Calu3 (cell line): ENCODE measurements around the gene GPR83. TPM values are rescaled to one million over a fixed set of nuclear protein-coding genes. Genes with fewer than 3 reads are reported as not detected.

Experiments used
- BruUV-seq: library from RNA; stranded (reverse); fragments of 400-500 nt; replicated peaks from 2 replicates; lab custom pipeline; 2021; lab: Mats Ljungman, UMichigan
- CTCF ChIA-PET: fragments of 300-600 bp; sonication (Branson Sonifier 250); formaldehyde crosslinking; loops from one replicate; lab custom pipeline; 2022; ENCODE audit warnings: antibody characterized with exemption; lab: Charles Lee
- DNase-seq: peaks from one replicate; pipeline ENCODE4 v3.0.0; 2022
- H3K27ac Mint-ChIP-seq: one replicate; pipeline ENCODE4 v1.8.0; 2022; ENCODE audit warnings: mixed read lengths; ENCODE audit not compliant: unreplicated experiment
- H3K27me3 Mint-ChIP-seq: one replicate; pipeline ENCODE4 v1.8.0; 2022; ENCODE audit warnings: mixed read lengths; ENCODE audit not compliant: unreplicated experiment
- H3K36me3 Mint-ChIP-seq: one replicate; pipeline ENCODE4 v1.8.0; 2022; ENCODE audit warnings: mild to moderate bottlenecking, moderate library complexity, mixed read lengths; ENCODE audit not compliant: insufficient read depth, unreplicated experiment
- H3K4me1 Mint-ChIP-seq: one replicate; pipeline ENCODE4 v1.8.0; 2022; ENCODE audit warnings: mild to moderate bottlenecking, low read depth, mixed read lengths; ENCODE audit not compliant: unreplicated experiment
- H3K4me3 Mint-ChIP-seq: one replicate; pipeline ENCODE4 v1.8.0; 2022; ENCODE audit warnings: mild to moderate bottlenecking, low read depth, moderate library complexity, mixed read lengths; ENCODE audit not compliant: unreplicated experiment
- H3K9me3 Mint-ChIP-seq: one replicate; pipeline ENCODE4 v1.8.0; 2022; ENCODE audit warnings: low read depth, mixed read lengths; ENCODE audit not compliant: unreplicated experiment
- intact Hi-C: fragments of 100-400 bp; cut with micrococcal nuclease; formaldehyde crosslinking; loops from one replicate; pipeline ENCODE4 v1.10.0; 2022; ENCODE audit not compliant: unreplicated experiment
- total RNA-seq: library from RNA; stranded (reverse); gene quantifications from 2 replicates; pipeline ENCODE4 v1.2.3, GENCODE V29; 2022
- TF ChIP-seq, protein P1 (sequence below): fragments of 200-600 bp; IDR thresholded peaks from one replicate; pipeline ENCODE4 v1.8.0; 2022; ENCODE audit warnings: antibody characterized with exemption; ENCODE audit not compliant: unreplicated experiment

The GPR83 gene
- total RNA-seq, 1 experiment from 2014 or later, result 0.19 TPM

DNA sequence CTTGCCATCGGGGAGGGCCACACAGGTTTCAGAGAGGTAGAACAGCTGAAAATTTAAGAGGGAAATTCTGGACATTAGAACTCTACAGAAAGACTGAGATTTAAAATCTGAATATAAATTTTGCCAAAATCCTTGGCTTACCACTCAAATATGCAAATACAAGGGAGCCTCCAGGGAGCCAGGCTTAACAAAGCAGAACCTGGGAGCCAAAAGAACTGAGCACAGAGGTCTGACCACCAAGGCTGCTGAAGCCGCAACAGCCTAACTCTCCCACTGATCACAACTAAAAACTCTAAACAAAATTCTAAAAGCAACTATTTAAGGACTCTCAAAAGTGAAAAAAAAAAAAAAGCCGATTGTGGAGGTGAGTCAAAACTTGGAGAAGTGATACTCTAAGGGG lies 62.6 kb downstream of the GPR83 start:
- H3K27me3 Mint-ChIP-seq, result no peaks in the 10 kb centered on the region
- no peaks in the 10 kb centered on the region for H3K36me3 Mint-ChIP-seq
- H3K27ac Mint-ChIP-seq, result no peak overlapping the region
- CTCF ChIA-PET, result no interaction called here
- no peaks in the 10 kb centered on the region for H3K9me3 Mint-ChIP-seq
- intact Hi-C loops, result no loop called here
- no peak overlapping the region for H3K4me3 Mint-ChIP-seq
- no peaks in the 10 kb centered on the region for H3K4me1 Mint-ChIP-seq
- BruUV-seq, result no TSS peak
- TF ChIP-seq, protein P1, sequence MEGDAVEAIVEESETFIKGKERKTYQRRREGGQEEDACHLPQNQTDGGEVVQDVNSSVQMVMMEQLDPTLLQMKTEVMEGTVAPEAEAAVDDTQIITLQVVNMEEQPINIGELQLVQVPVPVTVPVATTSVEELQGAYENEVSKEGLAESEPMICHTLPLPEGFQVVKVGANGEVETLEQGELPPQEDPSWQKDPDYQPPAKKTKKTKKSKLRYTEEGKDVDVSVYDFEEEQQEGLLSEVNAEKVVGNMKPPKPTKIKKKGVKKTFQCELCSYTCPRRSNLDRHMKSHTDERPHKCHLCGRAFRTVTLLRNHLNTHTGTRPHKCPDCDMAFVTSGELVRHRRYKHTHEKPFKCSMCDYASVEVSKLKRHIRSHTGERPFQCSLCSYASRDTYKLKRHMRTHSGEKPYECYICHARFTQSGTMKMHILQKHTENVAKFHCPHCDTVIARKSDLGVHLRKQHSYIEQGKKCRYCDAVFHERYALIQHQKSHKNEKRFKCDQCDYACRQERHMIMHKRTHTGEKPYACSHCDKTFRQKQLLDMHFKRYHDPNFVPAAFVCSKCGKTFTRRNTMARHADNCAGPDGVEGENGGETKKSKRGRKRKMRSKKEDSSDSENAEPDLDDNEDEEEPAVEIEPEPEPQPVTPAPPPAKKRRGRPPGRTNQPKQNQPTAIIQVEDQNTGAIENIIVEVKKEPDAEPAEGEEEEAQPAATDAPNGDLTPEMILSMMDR, result no peak
- DNase-seq, result no peak

DNA sequence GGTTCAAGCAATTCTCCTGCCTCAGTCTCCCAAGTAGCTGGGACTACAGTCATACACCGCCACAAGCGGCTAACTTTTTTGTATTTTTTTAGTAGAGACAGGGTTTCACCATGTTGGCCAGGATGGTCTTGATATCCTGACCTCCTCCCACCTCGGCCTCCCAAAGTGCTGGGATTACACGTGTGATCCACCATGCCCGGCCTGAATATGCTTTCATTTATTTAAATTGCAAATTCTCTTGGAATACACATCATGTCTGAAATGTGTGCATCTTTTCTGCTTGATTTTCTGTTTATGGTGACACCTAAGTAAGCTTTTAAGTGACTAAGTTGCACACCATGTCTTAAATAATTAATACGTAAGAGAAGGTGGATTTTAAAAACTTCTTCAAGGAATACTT lies 65.2 kb downstream of the GPR83 start:
- no peaks in the 10 kb centered on the region for H3K4me1 Mint-ChIP-seq
- no peaks in the 10 kb centered on the region for H3K9me3 Mint-ChIP-seq
- H3K27me3 Mint-ChIP-seq, result peaks cover 7% of the 10 kb centered on the region
- BruUV-seq, result no TSS peak
- CTCF ChIA-PET, result no interaction called here
- H3K4me3 Mint-ChIP-seq, result no peak overlapping the region
- TF ChIP-seq, protein P1, result no peak
- H3K27ac Mint-ChIP-seq, result no peak overlapping the region
- DNase-seq, result no peak
- intact Hi-C loops, result no loop called here
- no peaks in the 10 kb centered on the region for H3K36me3 Mint-ChIP-seq

DNA sequence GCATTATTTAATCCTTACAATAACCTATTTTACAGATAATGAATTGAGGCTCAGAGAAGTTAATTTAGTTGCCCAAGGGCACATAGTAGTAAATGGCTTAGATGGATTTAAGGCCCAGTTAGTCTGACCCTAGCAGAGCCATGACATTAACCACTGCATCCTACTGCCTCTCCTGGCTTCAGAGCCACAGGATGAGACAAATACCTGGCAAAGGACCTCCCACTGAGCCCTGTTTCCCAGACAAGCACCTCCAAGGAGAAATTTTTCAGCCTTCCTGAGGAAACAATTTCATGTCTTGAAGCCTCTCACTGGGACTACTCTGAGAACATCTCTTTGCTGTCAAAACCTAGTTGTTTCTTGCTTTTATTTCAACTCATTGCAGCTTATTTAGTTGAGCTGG lies 68.4 kb downstream of the GPR83 start:
- intact Hi-C loops, result no loop called here
- CTCF ChIA-PET, result interaction anchor here (1.1 kb wide), 1 partner anchor 33 kb away, joined by 5 read pairs; no protein-coding TSS in a partner anchor
- no peak for DNase-seq
- Mint-ChIP-seq H3K27me3 (peaks cover 26% of the 10 kb centered on the region), H3K9me3 (no peaks in the 10 kb centered on the region), H3K36me3 (no peaks in the 10 kb centered on the region), H3K4me1 (no peaks in the 10 kb centered on the region), H3K4me3 (no peak overlapping the region), H3K27ac (no peak overlapping the region)
- TF ChIP-seq, protein P1, result no peak
- no TSS peak for BruUV-seq

DNA sequence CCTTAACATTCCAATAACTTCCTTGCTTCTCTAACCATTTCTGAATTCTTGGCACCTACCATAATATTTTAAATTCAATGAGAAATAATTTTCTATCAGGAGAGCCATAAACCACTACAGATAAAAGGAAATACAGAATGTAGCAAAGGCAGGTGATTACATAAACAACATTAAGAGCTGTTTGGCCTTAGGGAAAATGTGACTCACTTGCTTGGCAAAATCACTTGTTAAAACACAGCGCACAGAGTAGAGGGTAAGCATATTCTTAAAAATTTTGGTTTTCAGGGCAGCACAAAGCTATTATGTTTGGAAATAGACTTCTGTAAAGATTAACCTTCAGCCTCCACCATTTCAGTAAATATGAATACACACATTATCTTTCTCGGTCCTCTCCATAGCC lies 70.4 kb downstream of the GPR83 start:
- no peak for DNase-seq
- Mint-ChIP-seq H3K36me3 (no peaks in the 10 kb centered on the region), H3K27ac (no peak overlapping the region), H3K27me3 (peaks cover 32% of the 10 kb centered on the region), H3K4me3 (no peak overlapping the region), H3K9me3 (no peaks in the 10 kb centered on the region), H3K4me1 (no peaks in the 10 kb centered on the region)
- intact Hi-C loops, result no loop called here
- TF ChIP-seq, protein P1, result no peak
- no TSS peak for BruUV-seq
- CTCF ChIA-PET, result no interaction called here
